SU-DHL-6 (cell line): ENCODE data around the gene CMTM8.

Experiments
- H2AFZ ChIP-seq: fragments of 200-600 bp; sonication (generic); 2 replicates; pipeline ENCODE4 v1.6.1; 2014; ENCODE audit warnings: low read depth, mild to moderate bottlenecking, moderate library complexity, mixed read lengths, antibody characterized with exemption, low read length; ENCODE audit not compliant: severe bottlenecking
- H3F3A ChIP-seq: fragments of 200-600 bp; shearing (Covaris generic); 2 replicates; pipeline ENCODE4 v1.6.0; 2016; ENCODE audit warnings: antibody characterized with exemption, mild to moderate bottlenecking; ENCODE audit not compliant: insufficient read depth
- H3K27ac ChIP-seq: fragments of 200-600 bp; sonication (generic); 2 replicates; pipeline ENCODE4 v1.5.1; 2016; ENCODE audit warnings: low read depth, mild to moderate bottlenecking, low read length, moderate library complexity, mixed read lengths
- H3K27me3 ChIP-seq: fragments of 200-600 bp; sonication (generic), shearing (Covaris generic); 2 replicates; pipeline ENCODE4 v1.6.0; 2014; ENCODE audit warnings: mild to moderate bottlenecking, low read length
- H3K36me3 ChIP-seq: fragments of 200-600 bp; sonication (generic); 2 replicates; pipeline ENCODE4 v1.6.1; 2014; ENCODE audit warnings: mild to moderate bottlenecking, low read length, mixed read lengths
- H3K4me2 ChIP-seq: fragments of 300-600, 200-600 bp; shearing (Covaris generic), sonication (generic); 2 replicates; pipeline ENCODE4 v1.6.0; 2014; ENCODE audit warnings: low read length, low read depth, mild to moderate bottlenecking; ENCODE audit not compliant: poor library complexity, severe bottlenecking
- H3K4me3 ChIP-seq: fragments of 200-600 bp; sonication (generic); 2 replicates; pipeline ENCODE4 v1.5.1; 2014; ENCODE audit warnings: antibody characterized with exemption, low read length, mild to moderate bottlenecking, mixed read lengths; ENCODE audit not compliant: insufficient read depth, poor library complexity, severe bottlenecking
- H3K79me2 ChIP-seq: fragments of 200-600 bp; sonication (generic); 2 replicates; pipeline ENCODE4 v1.6.1; 2014; ENCODE audit warnings: mild to moderate bottlenecking, low read length, moderate library complexity; ENCODE audit not compliant: insufficient read depth
- H3K9ac ChIP-seq: fragments of 200-600 bp; sonication (generic); 2 replicates; pipeline ENCODE4 v1.7.0; 2014; ENCODE audit warnings: mild to moderate bottlenecking, low read length
- H3K9me2 ChIP-seq: fragments of 200-600 bp; sonication (generic); replicated peaks from 2 replicates; pipeline ENCODE4 v1.6.1; 2014; ENCODE audit warnings: low read length; ENCODE audit not compliant: insufficient read depth
- H3K9me3 ChIP-seq: fragments of 200-600 bp; sonication (generic); 2 replicates; pipeline ENCODE4 v1.6.1; 2014; ENCODE audit warnings: low read length, mixed read lengths; ENCODE audit not compliant: insufficient read depth
- H4K20me1 ChIP-seq: fragments of 200-600 bp; sonication (generic); 2 replicates; pipeline ENCODE4 v1.6.1; 2014; ENCODE audit warnings: low read depth, mild to moderate bottlenecking, antibody characterized with exemption, low read length, moderate library complexity, mixed read lengths
- EZH2phosphoT487 ChIP-seq: fragments of 200-600 bp; sonication (generic), shearing (Covaris generic); conservative IDR thresholded peaks from 2 replicates; pipeline ENCODE4 v1.6.1; 2018; ENCODE audit warnings: mild to moderate bottlenecking, antibody characterized with exemption, low read length, moderate library complexity, mixed read lengths
- TF ChIP-seq, protein P1 (sequence below): fragments of 200-600 bp; sonication (generic); IDR thresholded peaks from one replicate; pipeline ENCODE4 v1.5.1; 2017; ENCODE audit warnings: antibody characterized with exemption, mild to moderate bottlenecking, low read length, moderate library complexity; ENCODE audit not compliant: insufficient read depth, poor library complexity, severe bottlenecking

CMTM8 gene

DNA sequence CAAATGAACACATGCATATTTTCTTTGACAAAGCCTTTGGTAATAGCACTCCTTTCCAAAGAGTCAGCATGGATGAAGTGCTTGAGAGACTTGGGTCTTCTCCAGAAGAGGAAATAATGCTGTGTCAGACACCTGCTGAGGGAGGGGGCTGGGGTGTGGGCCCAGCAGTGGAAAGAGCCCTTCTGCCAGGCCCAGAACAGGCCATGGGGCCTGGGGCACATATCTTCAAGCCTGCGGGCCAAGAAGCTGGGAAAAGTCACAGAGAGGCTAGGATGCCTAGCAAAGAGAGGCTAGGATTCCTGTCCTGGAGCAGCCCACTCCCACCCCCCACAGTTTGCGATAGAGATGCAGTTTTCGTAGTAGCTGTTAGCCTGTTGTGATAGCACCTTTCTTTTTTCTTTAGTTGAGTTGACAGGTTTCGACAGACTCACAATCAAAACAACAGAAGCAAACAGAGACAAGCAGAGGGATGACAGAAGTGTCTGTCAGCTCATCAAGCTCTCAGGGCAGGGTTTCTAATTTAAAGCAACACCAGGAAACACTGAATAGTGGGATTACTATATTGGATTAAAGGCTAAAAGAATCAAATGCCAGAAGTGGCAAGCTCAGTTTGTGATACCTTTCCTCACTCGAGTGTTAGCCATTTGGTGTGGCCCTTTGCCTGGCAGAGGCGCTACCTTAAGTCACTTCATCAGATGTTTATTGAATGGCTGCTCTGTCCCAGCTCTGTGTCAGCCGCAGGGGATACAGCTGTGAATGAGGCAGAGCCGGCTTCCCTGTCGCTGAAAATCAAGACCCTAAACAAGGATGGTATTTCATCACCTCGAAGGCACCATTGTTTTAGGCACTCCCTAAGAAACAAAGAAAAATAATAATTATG is 172.1 kb downstream of the CMTM8 start:
- H3K79me2 ChIP-seq = no peaks in the 10 kb centered on the region
- H3K9me2 ChIP-seq = no peaks in the 10 kb centered on the region
- no peak overlapping the region for H3K4me3 ChIP-seq
- H3F3A ChIP-seq = no peaks in the 10 kb centered on the region
- H3K4me2 ChIP-seq = no peak overlapping the region
- no peak overlapping the region for H3K9ac ChIP-seq
- no peak overlapping the region for H2AFZ ChIP-seq
- H3K27ac ChIP-seq = no peak overlapping the region
- H3K9me3 ChIP-seq = no peaks in the 10 kb centered on the region
- H3K36me3 ChIP-seq = no peaks in the 10 kb centered on the region
- TF ChIP-seq EZH2phosphoT487 = no peak
- TF ChIP-seq, protein P1, sequence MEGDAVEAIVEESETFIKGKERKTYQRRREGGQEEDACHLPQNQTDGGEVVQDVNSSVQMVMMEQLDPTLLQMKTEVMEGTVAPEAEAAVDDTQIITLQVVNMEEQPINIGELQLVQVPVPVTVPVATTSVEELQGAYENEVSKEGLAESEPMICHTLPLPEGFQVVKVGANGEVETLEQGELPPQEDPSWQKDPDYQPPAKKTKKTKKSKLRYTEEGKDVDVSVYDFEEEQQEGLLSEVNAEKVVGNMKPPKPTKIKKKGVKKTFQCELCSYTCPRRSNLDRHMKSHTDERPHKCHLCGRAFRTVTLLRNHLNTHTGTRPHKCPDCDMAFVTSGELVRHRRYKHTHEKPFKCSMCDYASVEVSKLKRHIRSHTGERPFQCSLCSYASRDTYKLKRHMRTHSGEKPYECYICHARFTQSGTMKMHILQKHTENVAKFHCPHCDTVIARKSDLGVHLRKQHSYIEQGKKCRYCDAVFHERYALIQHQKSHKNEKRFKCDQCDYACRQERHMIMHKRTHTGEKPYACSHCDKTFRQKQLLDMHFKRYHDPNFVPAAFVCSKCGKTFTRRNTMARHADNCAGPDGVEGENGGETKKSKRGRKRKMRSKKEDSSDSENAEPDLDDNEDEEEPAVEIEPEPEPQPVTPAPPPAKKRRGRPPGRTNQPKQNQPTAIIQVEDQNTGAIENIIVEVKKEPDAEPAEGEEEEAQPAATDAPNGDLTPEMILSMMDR = no peak
- no peaks in the 10 kb centered on the region for H4K20me1 ChIP-seq
- H3K27me3 ChIP-seq = no peaks in the 10 kb centered on the region

DNA sequence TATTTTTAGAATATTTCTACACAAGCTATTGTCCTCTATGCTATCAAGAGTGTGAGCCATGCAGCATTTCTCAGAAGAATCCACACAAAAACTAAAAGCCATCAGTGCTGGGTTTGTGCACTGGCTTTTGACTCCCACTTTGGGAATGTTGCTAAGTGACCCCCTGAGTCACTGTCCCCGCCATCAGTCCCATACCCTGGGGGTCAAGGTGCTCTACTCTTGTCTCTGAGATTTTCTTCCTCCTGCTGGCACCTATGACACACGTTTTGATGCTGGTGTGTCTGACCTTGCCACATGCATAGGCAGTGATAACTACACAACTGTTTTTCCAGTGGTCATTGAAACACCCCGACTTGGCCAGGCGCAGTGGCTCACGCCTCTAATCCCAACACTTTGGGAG is 173.0 kb downstream of the CMTM8 start:
- Histone ChIP-seq H3K4me2 (no peak overlapping the region), H3K27me3 (no peaks in the 10 kb centered on the region), H3K79me2 (no peaks in the 10 kb centered on the region), H4K20me1 (no peaks in the 10 kb centered on the region), H3K4me3 (no peak overlapping the region), H3F3A (no peaks in the 10 kb centered on the region), H3K27ac (no peak overlapping the region), H2AFZ (no peak overlapping the region), H3K9me2 (no peaks in the 10 kb centered on the region), H3K36me3 (no peaks in the 10 kb centered on the region), H3K9ac (no peak overlapping the region), H3K9me3 (no peaks in the 10 kb centered on the region)
- TF ChIP-seq EZH2phosphoT487 = no peak
- TF ChIP-seq, protein P1 = no peak

DNA sequence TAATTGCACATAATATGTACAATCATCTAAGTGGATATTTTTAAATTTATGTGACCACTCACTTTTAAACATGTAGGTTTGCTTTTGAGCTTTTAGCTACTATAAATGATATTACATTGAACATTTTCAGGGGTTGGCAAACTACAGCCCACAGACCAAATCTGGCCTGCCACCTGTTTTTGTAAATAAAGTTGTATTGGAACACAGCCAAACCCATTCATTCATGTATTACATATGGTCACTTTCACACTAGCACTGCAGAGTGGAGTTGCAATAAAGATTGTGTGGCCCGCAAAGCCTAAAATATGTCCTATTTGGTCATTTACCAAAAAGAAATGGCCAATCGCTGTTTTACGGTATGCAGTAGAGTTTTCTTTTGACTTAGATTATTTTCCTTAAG is 174.4 kb downstream of the CMTM8 start:
- Histone ChIP-seq H3K27me3 (no peaks in the 10 kb centered on the region), H2AFZ (no peak overlapping the region), H4K20me1 (no peaks in the 10 kb centered on the region), H3K4me3 (no peak overlapping the region), H3K9me2 (no peaks in the 10 kb centered on the region), H3K4me2 (no peak overlapping the region), H3F3A (no peaks in the 10 kb centered on the region), H3K36me3 (no peaks in the 10 kb centered on the region), H3K27ac (no peak overlapping the region), H3K9me3 (no peaks in the 10 kb centered on the region), H3K79me2 (no peaks in the 10 kb centered on the region), H3K9ac (no peak overlapping the region)
- TF ChIP-seq, protein P1 = no peak
- no peak for TF ChIP-seq EZH2phosphoT487
